Fibroblast of skin of abdomen (primary cell): ENCODE data around the gene UBALD2. TPM values are rescaled to one million over a fixed set of nuclear protein-coding genes. Genes with fewer than 3 reads are reported as not detected.
"Not testable (repeated sequence)": the region's sequence is repeated elsewhere in the genome, so short reads cannot be mapped to it uniquely, and the experiment has no call there.

Source experiments
- DNase-seq: peaks from one replicate; pipeline ENCODE4 v3.0.0-alpha.2; 2013
- polyA plus RNA-seq, 2 experiments: library from polyadenylated mRNA; unstranded; fragments of 120-200 nt; gene quantifications; one replicate each; pipeline ENCODE4 v1.2.1, GENCODE V29; 2013; ENCODE audit not compliant: insufficient read length in 2 of 2

Gene UBALD2
- polyA plus RNA-seq (2013, experiment 1 of 2; ENCODE audit: insufficient read length) = 38.7 TPM
- polyA plus RNA-seq (2013, experiment 2 of 2; ENCODE audit: insufficient read length) = 42.3 TPM

DNA sequence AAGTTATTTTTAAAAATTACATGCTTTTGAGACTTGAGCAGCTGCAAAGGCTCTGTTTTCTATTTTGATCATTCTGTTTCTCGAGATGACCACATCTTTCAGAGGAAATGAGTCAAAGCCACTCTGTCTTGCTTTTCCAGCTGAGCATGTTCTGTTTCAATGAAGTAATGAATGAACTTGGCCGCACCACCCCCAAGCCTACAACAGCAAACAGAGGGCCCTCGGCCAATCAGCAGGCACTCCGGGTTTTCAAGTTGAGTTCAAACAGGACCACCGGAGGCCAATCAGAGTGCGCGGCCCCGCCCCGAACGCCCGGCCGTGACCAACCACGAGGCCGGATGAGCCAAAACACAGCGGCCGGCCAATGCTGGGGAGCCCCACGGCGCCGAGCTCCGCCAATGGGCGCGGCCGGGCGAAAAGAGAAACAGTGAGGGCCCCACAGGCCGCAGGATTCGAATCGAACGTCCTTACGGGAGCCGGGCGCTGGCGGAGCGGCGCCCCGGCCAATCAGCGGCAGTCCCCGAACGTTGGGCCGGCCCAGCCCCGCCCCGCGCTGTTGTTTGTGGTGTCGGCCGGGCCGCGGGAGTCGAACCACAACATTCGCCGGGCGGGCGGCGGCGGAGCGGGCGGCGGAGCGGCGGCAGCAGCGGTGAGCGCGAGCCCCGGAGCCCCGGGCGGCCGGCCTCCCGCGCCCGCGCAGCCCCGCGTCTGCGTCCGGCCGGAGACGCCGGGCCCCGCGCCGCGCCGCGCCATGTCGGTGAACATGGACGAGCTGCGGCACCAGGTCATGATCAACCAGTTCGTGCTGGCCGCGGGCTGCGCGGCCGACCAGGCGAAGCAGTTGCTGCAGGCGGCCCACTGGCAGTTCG is at the start of gene UBALD2:
TSS of gene UBALD2 (plus strand) at position 594 of the 869 bp plus-strand sequence. CDS start at position 752, 158 bp downstream.
- DNase-seq = peak; percentile 100

DNA sequence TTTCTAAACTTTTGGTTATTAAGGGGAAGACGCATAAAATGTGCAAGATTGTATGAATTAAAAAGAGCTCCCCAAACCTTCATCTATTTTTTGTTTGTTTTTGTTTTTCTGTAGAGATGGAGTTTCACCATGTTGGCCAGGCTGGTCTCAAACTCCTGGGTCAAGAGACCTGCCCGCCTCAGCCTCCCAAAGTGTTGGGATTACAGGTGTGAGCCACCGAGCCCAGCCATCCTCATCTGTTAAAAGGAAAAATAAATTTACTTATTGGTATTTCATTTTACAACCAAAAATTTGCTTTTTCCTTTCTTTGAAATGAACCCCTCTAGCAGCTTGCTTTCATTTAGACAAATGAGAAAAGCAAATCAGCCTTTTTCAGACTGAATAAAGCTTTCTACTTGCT is 48.1 kb upstream of the UBALD2 start:
- no peak for DNase-seq

DNA sequence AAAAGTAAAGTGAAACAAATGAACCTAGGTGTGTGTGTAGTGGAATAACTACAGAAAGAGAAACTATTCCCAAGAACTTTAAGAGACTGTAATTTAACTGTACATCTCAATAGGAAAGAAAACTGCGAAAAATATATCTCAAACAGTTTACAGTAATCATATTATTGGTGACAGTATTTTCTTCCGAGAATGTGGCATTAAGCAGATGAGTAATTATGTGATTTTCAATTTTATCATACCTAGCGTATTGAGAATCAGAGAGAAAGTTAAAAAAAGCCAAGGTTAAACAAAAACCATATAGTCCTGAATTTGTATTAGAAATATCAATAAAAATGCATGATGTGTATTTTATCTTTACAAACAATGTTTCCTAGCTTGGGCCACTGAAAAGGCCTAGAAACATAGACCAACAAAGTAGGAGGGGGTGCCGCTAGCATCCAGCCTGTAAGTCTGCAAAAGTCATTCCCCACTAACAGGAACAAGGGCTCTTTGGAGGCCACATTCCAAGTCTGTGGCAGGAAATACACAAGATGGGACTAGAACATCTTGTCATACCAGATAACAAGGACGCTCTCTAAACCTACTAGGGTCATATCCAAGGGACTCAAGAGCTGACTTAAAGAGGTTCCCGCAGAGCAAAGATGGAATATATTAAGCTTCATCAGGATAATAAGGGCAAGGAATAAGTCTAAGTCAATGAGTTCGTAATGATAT is 45.3 kb upstream of the UBALD2 start:
- DNase-seq = no peak

DNA sequence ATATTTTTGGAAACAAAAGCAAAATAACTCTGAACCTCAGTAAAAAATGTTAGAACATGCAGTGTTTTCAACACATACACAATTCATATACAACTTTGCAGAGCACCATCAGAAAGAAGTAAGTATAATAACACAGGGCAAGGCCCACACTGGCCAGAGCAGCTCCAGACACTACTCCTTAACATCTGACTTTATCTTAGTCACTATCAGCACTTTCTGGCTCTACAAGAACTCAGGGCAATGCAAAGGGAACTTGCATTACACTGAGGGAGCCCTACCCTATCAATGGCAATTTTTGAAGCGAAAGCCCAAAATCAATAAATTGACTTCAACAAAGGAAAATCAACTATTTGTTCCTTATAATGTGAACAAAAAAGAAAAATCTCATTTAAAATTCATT is 41.3 kb upstream of the UBALD2 start:
- DNase-seq = no peak

DNA sequence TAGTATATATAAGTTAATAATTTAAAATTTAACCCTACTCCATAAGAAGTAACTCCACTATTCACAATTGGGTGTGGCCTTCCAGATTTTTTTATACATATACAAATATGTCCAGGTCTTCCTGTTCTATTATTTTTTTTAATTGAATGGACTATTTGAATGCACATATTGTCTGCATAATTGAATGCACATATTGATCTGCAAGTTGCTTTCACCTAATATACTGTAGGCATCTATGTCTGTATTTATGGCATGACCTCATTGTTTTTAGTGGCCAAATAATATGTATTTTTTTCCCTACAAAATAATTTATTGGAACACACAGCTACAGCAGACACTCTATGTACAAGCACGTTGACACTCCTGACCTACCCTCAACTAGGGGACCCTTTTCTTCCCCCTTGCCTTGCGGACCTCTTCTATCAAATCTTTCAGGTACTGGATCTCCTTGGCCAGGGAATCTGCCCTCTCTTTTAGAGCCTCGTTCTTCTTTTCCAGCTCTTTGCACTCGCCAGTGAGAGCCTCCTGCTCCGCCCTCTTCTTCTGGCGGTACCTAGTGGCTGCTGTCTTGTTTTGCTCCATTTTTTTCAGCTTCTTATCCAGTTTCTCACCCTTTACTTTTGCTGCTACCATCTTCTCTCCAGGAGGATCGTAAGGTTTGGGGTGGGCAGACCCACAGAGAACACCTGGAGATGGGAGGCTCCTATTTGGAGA is 39.6 kb upstream of the UBALD2 start:
- not testable (repeated sequence) for DNase-seq

DNA sequence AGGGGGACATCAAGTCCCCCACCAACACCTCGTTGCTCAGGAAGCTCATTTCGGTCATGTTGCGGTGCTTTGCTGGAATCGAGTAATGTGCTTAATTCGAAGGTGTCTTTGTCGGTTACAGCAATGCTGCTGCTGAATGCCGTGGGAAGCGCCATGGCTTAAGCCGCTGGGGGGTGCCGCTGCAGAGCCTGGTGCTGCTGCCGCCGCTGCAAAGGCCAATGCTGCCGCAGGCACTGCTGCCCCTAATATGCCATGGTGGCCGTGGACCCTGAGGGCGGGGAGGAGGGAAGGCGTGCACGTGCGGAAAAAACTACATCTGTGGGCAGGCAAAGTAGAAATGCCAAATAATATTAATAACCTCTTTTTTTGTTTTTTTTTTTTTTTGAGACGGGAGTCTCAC is 38.4 kb upstream of the UBALD2 start:
- not testable (repeated sequence) for DNase-seq

DNA sequence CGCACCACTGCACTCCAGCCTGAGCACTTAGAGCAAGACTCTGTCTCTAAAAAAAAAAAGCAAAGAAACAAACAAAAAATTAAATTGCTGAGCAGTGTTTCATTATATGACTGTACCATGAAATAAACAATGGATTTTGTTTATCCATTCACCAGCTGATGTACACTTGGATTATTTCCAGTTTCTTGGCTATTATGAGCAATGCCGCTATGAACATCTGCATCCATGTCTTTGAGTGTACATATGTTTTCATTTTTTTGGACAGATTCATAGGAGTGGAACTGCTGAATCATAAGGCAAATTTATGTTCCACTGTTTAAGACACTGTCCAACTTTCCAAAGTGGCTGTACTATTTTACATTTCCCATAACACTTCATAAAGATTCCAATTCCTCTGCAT is 32.8 kb upstream of the UBALD2 start:
- peak; percentile 92 for DNase-seq

DNA sequence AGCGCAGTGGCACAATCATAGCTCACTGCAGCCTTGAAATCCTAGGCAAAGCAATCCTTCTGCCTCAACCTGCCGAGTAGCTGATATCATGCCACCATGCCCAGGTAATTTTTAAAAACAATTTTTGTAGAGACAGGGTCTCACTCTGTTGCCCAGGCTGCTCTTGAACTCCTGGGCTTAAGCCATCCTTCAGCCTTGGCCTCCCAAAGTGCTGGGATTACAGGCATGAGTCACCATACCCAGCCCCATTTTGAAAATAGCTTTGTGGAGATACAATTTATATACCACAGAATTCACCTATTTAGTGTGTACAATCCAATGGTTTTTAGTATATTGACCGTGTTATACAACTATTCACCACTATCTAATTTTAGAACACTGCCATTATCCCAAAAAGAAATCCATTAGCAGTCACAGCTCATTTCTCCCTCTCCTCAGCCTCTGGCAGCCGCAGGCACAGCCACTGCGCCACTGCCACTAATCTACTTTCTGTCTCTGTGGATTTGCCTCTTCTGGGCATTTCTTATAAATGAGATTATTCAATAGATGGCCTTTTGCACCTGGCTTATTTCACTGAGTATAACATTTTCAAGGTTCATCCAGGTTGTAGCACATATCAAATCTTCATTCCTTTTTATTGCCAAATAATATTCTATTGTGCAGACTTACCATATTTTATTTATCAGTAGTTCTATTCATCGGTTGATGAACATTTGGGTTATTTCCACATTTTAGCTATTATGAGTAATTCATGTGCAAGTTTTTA is 31.4 kb upstream of the UBALD2 start:
- no peak for DNase-seq

DNA sequence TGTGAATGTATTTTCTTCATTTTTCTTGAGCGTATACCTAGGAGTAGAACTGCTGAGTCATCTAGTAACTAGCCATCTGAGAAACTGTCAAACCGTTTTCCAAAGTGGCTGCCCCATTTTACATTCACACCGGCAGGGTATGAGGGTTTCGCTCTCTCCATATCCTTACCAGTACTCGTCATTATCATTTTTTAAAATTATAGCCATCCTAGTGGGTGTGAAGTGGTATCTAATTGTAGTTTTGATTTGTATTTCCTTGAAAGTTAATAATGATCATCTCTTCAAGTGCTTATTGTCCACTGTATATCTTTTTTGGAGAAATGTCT is 30.8 kb upstream of the UBALD2 start:
- peak; percentile 24 for DNase-seq

DNA sequence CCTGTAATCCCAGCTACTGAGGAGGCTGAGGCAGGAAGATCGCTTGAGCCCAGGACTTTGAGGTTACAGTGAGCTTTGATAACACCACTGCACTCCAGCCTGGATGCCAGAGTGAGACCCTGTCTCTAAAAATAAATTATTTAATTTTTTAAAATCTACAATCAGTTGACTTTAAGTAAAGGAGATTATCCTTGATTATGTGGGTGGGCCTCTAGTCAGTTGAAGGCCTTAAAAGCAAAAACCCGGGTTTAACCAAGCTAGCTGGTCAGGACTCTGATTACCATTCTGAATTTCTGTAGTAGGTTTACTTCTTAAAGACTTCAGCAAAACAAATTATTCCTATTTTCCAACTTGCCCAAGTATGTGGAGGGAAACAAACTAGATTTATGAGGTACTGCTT is 29.3 kb upstream of the UBALD2 start:
- no peak for DNase-seq

DNA sequence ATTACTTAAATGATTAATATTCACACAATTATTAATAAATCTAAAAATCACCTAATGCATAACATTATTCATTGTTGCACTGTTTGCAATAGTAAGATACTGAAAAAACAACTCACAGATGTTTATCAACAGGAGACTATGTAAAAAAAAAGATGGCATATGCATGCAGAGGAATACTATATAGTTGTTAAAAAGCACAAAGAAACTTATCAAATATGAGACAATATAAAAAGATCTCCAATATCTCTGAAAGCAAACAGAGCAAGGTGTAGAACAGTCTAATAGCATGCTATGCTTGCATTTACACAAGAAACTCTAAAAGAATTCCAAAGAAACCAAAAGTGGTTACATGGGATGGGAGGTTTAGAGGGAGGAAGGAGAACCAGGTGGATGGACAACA is 28.5 kb upstream of the UBALD2 start:
- DNase-seq = no peak

DNA sequence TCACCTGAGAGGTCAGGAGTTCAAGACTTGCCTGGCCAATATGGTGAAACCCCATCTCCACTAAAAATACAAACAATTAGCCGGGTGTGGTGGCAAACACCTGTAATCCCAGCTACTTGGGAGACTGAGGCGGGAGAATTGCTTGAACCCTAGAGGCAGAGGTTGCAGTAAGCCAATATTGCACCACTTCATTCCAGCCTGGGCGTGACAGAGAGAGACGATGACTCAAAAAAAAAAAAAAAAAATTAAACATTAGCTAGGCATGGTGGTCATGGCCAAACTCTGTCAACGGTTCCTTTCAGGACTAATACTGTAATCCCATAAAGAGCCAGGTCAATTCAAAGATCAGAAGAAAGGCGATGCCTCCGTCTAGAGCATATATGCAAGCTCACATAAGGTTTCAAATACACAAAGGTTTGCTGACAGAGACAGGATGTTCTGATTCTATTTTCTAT is 27.3 kb upstream of the UBALD2 start:
- no peak for DNase-seq

DNA sequence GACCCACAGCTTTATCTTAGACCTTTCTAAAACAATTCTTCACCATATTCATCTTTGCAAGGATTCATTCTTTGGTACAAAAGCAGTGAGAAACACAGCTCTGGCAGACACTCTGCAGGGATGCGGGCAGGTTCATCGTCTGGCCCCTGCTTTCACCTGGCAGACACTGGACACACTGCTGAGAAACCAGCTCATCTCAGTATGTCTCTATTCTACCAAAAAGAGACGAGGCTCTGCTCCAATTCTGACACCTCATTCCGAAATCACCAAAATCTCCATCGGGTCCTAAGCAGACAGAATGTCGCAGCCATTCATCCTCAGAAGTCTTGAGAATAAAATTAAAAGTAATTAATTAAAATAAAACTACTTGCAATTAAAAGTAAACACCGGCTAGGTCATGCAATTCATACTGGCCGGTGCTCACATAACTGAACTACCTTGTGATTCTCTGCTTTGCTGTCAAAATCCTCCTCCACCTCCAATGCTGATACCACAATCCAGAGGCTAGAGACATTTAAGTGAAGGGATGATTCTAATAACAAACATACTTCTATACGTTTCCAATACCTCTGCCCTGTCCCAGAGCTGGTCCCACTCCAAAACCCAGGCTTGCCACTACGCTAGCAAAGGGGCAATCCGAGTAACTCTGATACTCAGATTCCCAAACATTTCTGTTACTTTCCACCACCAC is 26.2 kb upstream of the UBALD2 start:
- no peak for DNase-seq

DNA sequence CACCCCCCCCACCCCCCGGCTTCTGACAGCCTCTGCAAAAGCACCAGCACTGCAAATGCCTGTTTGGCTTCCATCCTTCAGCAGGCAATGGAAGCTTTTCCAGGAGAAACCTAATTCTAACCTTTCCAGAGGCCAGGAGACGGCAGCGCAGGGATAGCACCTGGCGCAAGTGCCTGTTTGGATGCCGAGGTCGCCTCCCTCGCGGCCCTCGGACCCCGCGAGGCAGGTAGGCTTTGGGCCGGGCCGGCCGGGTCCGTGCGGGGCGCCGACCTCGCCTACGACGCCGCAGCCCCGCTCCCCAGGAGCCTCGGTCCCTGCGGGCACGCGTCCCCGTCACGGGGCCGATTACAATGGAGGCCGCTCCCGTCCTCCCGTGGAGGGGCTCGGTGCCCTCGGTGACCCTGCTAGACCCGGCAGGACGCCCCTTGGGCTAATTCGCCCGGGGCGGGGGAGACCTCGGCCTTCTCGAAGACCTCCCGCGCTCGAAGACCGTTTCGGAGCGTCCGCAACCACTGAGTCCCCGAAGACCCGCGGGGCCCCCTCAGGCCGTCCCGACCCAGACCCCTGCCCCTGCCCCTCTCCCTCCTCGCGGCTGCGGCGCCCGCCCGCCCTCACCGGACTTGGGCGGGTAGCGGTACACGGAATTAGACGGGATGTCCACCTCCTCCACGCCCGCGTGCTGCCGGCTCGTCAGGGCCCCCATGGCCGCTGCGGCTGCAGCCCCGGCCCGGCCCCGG is 25.4 kb upstream of the UBALD2 start:
- DNase-seq = no peak

DNA sequence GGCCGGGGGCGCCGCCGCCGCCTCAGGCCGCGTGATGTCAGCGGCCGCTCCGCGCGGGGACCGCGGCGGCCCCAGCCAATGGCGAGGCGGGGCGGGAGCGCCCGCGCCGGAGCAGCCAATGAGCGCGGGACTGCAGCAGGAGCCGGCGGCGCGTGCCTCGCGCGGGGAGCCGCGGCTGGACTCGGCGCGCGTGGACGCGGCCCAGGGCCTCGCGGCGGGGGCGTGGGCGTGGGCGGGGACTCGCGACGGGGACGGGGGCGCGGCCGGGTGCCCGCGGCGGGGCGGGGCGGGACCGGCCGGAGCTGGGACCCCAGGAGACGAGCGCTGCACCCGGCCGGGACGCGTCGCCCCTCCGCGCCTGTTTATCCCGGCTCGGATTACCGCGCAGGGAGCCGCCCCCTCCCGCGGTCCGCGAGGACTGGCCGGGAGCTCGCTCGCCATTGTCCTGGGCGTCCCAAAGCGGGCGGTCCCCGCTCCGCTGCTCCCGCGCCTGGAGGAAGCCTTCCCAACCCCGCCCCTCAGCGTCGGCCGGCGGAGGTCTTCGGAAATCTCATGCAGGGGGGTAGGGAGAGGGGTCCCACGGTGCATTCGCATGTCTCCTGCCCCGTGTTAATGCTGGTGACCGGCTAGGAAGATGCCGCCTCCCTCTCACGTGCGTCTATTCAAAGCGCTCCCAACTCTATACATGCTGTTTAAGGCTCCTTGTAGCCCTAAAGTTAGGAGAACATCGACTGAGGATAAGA is 24.5 kb upstream of the UBALD2 start, which contains the start of gene RNF157:
TSS of gene RNF157 (minus strand) at position 33 of the 743 bp plus-strand sequence. CDS start 253 bp downstream, outside the sequence.
- peak; percentile 43 for DNase-seq

DNA sequence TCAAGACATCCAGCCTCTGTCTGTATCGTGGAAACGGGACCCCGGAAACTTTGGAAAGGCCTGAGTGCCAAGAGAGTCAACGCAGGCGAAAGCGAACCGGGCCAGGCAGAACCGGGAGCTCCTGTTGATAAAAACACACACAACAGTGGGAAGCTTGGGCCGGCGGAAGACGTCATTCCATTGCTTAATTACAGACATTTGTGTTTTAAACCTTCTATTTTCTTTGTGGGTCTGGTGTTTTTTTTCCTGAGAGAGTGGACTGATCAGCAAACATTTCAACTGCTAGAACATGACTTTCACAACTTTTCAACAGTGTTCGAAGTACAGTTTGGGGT is 24.0 kb upstream of the UBALD2 start:
- DNase-seq = no peak

DNA sequence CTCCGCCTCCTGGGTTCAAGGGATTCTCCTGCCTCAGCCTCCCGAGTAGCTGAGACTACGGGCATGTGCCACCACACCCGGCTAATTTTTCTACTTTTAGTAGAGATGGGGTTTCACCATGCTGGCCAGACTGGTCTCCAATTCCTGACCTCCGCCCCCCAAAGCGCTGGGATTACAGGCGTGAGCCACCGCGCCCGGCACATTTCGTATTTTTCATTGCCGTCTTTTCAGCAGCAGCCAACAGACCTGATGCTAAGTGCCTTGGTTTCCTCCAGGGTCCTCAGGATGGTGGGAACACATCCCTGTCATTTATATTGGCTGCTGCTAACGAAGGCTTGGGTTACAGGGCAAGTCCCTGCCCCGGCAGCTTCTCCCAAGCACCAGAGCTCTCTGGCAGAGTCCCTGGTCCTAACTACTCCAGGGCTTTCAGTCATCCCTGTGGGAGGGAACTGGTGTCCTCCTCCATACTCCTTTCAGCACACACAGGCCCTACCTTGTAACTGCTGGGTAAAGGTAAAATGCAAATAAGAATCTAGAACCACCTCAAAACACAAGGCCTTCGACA is 23.4 kb upstream of the UBALD2 start:
- DNase-seq = no peak

DNA sequence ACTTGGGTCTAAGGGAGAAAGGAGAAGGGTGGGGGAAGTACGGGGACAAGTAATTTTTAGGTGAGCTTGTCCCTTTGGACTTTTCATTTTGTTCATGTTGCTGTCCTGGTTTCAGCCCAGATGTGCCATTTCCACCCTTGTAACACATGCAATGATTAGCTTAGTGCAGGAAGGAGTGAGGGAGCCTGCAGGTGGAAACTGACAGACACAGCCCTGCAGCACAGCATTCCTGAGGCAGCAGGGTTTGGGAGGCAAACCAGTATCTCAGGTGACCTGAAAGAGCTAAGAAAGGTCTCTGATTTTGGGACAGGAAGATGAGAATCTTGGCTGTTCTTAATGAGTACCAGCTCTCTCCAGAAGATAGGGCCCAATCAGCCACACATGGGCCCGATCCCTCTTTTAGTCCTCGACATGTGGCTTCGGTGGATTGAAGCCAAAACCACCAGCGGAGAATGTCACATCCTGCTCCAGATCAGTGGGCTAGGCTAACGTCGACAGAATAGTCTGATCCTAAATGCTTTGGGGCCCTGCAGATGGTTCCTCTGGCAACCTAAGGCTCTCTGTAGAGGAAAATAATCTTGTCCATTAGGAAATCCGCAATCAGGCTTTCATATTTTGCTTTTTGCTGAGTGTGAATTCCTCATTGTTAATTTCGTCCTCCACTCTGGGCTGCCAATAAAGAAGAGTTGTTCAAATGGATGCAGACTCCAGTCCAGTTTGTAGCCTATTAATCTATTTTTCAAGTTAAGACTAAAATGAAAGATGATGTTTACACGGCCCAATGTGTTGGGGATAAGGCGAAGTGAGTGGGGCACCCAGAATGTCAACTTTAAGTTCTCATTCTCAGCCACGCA is 21.1 kb upstream of the UBALD2 start:
- DNase-seq = peak; percentile 68

DNA sequence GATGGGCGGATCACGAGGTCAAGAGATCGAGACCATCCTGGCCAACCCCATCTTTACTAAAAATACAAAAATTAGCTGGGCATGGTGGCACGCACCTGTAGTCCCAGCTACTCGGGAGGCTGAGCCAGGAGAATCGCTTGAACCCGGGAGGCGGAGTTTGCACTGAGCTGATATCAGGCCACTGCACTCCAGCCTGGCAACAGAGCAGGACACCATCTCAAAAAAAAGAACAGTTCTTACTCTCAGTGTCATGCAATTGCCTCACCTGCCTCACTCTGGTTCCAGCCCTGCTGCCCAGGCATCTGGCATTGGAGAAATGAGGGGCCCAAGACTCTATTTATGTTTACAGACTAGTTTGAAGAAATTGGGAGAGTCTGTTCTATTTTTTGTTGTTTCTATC is 20.4 kb upstream of the UBALD2 start:
- not testable (repeated sequence) for DNase-seq
